ENCODE data around the gene FCHSD2.
A peak's percentile ranks its signal among the peaks of the same experiment; 100 is the strongest.

The FCHSD2 gene

DNA sequence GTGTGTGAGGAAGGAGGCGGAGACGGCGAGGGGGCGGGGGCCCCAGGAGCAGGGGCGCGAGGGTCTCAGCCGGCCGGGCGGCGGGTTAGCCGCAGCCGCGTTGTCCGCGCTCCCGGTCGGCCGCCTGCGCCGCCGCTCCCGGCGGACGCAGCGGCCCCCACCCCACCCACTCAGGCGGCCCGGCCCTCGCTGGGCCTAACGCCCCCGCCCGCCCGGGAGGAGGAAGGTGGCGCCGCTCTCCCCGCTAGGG, at the start of gene FCHSD2:
Gene FCHSD2, minus strand, starts transcription at position 191 of the 250 bp plus-strand sequence. CDS start 441 bp downstream, outside the sequence.
- no peak for DNase-seq (ENCODE audit: low spot score)

GRCh38 chr11:73191151-73191550, 49.0 kb upstream of the FCHSD2 start:
- no peak for DNase-seq (ENCODE audit: low spot score)

DNA sequence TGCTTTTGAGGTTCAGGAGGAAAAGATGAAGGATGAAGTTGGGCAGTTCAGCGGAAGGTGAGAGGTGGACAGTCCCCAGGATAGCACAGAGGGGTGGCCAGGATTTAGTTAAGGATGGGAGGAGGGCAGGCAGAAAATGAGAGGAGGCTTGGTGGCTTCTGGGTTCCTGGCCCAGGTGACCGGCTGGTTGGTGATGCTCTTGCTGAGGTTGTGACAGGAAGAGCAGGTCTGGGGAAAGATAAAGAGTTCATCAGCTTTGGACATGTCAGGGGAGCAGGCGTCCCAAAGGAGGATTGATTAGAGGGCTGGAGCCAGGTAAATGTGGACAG, 48.4 kb upstream of the FCHSD2 start:
- no peak for DNase-seq (ENCODE audit: low spot score)

- DNase-seq (ENCODE audit: low spot score), result no peak
Measured at GRCh38 chr11:73189723-73190556, 47.8 kb upstream of the FCHSD2 start.

DNA sequence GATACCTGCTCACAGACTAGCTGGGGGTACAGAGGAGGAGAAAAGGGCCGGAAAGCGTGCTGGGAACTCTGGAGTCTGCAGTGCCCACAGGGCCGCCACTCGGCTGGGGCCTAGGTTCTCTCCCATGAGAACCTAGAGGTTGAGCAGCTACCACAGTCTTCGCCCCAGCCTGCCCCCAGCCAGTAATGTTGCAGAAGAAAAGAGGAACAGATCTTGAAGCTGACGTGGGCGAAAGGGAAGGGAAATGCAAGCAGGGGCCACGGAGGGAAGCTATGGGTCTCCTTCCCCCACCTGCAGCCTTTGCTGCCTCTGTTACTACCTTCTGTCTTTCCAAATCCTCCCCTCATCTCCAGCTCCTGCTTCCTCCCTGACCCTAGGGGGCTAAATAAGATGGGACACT, 47.2 kb upstream of the FCHSD2 start:
- DNase-seq (ENCODE audit: low spot score), result no peak

- no peak for DNase-seq (ENCODE audit: low spot score)
Measured at GRCh38 chr11:73188301-73188700, 46.2 kb upstream of the FCHSD2 start.

DNA sequence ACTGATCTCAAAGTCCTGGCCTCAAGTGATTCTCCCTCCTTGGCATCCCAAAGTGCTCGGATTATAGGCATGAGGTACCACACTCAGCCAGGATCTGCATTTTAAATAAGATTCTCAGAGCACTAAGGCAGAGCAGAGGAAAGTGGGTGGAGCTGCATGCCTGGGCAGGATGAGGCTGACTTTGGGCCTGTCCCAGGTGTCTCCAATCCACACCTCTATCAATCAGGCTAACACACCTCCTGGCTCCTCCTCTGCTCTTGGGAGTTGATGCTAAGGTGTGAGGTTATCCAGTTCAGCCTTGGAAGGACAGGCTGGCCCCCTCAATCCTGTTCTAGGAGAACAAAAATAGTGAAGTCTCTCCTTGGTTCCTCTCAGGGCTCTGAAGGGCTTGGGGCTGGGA, 45.7 kb upstream of the FCHSD2 start:
- DNase-seq (ENCODE audit: low spot score), result no peak

GRCh38 chr11:73186886-73187285, 44.8 kb upstream of the FCHSD2 start:
- DNase-seq (ENCODE audit: low spot score), result no peak

- DNase-seq (ENCODE audit: low spot score), result no peak
Measured at GRCh38 chr11:73186294-73186850, 44.3 kb upstream of the FCHSD2 start.

- DNase-seq (ENCODE audit: low spot score), result no peak
Measured at GRCh38 chr11:73185680-73186293, 43.7 kb upstream of the FCHSD2 start.

- peak; percentile 57 for DNase-seq (ENCODE audit: low spot score)
Measured at GRCh38 chr11:73184953-73185671, 43.0 kb upstream of the FCHSD2 start.

- no peak for DNase-seq (ENCODE audit: low spot score)
Measured at GRCh38 chr11:73182824-73183321, 40.8 kb upstream of the FCHSD2 start.

DNA sequence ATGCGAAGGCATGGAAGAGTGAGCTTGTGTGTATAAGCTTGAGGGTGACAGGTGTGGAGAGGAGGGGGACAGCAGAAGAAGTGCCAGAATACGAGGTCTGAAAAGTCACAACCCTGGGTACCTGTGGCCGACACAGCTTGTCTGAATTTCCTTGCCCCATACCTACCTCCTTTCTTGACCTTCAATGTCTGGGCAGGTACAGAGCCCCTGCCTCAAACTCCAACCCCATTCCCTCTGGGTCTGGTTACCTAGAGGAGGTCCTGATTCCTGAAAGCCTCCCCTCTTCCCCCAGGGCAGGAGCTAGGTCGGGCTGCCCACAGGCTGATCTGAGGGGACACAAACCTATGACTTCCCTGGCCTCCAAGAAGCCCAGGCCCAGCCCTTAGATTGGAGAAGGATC, 36.6 kb upstream of the FCHSD2 start:
- no peak for DNase-seq (ENCODE audit: low spot score)

GRCh38 chr11:73177778-73178539, 35.8 kb upstream of the FCHSD2 start:
- DNase-seq (ENCODE audit: low spot score), result peak; percentile 37

DNA sequence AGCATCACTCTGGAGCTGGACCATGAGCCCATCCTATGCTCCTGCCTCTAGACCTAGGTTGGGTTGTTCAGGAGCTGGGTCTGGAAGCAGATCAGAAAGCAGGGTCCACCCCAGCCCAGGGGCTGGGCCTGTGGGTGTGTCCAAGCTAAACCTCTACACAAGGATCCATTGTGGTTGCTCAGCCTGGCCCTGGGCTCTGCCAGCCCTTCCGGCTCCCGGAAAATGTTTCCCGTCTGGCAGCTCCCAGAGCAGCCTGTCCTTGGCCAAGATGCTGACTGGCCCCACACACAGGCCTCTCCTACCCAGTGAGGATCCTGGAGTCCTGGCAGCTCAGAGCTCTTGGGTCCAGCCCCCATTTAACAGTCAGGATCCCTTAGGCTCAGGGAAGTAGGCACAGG, 35.3 kb upstream of the FCHSD2 start:
- DNase-seq (ENCODE audit: low spot score), result no peak

GRCh38 chr11:73176874-73177155, 34.7 kb upstream of the FCHSD2 start:
- no peak for DNase-seq (ENCODE audit: low spot score)

- no peak for DNase-seq (ENCODE audit: low spot score)
Measured at GRCh38 chr11:73176145-73176873, 34.2 kb upstream of the FCHSD2 start.

DNA sequence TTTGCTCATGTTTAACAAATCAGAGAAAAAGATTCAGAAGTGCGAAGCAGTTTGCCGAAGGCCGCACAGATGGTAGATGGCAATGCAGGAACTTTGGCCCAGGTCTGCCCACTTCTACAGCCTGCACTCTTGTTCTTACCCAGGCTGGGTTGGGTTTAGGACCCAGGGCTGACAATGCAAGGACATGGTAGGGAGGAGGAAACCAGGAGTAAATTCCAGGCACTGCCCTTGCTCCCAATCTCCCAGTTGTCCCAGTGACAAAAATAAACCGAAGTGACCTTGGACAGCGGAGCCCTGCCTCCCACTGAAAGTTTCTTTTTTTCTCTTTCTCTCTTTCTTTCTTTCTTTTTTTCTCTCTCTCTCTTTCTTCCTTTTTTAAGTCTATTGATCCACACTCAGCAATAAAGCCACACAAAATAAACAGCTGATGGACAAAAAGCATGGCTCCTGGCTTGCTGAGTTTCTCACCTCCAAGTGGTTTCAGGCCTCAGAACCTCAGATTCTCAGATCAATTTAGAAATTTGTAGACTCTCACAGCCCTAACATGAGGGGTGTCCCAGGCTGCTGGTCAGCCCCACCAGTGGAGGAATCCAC, 33.5 kb upstream of the FCHSD2 start:
- DNase-seq (ENCODE audit: low spot score), result no peak

- no peak for DNase-seq (ENCODE audit: low spot score)
Measured at GRCh38 chr11:73174495-73174791, 32.3 kb upstream of the FCHSD2 start.

DNA sequence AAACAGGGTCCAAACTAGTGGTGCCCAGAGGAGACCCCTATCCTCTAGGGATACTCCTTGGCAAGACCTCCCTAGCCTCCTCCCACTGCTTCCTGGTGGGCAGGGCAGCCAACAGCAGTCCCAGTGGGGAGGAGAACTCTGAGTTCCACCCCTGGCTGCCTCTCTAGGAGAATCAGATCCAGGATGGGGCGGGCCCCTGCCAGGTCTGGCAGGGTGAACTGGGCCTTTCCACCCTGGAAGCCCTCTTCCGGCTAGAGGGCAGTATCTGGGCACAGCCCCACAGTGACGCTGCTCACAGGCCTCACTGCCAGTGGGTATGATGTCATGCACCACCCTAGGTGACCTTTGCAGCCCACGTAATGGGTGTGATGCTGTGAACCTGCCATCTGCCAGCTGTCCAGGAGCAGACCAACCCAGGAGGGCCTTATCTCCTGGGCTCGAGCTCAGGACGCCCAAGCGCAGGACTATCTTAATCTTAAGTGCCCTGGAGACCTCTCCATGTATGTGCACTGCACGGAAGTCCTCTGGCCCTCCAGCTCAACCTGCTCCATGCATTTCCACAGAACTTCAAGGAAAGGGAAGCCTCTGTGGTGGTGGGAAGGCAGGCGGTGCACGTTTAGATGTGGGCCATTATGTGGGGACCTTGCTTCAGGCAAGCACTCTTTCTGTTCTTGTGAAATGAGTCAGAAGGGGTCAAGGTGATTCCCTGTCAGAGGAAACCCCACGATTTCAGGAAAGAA, 31.8 kb upstream of the FCHSD2 start:
- DNase-seq (ENCODE audit: low spot score), result no peak
